ENCODE results near the gene GRIN2B. TPM values are rescaled to one million over a fixed set of nuclear protein-coding genes. Genes with fewer than 3 reads are reported as not detected.

GRIN2B gene
- total and polyA plus RNA-seq, 8 donors: 0.06 to 0.44 (median 0.16) TPM

DNA sequence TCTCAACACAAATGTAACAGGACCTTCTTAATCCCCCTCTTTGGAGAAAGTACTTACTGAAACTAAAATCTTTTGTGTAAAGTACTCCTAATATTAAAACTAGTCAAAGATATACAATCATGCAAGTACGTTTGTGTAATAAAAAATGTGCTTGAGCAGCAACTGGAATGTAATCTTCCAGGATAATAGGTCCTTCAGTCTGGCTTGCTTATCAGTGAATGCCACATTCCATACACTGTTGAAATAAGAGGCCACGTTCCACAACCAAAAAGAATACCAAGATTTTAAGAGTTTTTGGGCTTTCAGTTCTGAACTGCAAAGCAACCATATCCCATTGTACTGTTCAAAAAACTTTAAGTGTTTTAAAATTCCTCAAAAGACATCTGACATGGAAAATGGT, 26.2 kb upstream of the GRIN2B start:
- DNase-seq (no peak), ATAC-seq (peak; percentile 86)
- H3K27ac ChIP-seq: no peak overlapping the region
- no peak overlapping the region for H3K4me3 ChIP-seq
- H3K4me1 ChIP-seq: no peaks in the 10 kb centered on the region
- H3K27me3 ChIP-seq: no peaks in the 10 kb centered on the region
- H3K9me3 ChIP-seq: peaks cover 0 to 3% of the 10 kb centered on the region in 2 donors
- H3K36me3 ChIP-seq: no peaks in the 10 kb centered on the region
- intact Hi-C loops (cut with DNase I): no loop called here
- TF ChIP-seq, protein P1, sequence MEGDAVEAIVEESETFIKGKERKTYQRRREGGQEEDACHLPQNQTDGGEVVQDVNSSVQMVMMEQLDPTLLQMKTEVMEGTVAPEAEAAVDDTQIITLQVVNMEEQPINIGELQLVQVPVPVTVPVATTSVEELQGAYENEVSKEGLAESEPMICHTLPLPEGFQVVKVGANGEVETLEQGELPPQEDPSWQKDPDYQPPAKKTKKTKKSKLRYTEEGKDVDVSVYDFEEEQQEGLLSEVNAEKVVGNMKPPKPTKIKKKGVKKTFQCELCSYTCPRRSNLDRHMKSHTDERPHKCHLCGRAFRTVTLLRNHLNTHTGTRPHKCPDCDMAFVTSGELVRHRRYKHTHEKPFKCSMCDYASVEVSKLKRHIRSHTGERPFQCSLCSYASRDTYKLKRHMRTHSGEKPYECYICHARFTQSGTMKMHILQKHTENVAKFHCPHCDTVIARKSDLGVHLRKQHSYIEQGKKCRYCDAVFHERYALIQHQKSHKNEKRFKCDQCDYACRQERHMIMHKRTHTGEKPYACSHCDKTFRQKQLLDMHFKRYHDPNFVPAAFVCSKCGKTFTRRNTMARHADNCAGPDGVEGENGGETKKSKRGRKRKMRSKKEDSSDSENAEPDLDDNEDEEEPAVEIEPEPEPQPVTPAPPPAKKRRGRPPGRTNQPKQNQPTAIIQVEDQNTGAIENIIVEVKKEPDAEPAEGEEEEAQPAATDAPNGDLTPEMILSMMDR (IDR thresholded peaks at IDR 0.05): no peak

DNA sequence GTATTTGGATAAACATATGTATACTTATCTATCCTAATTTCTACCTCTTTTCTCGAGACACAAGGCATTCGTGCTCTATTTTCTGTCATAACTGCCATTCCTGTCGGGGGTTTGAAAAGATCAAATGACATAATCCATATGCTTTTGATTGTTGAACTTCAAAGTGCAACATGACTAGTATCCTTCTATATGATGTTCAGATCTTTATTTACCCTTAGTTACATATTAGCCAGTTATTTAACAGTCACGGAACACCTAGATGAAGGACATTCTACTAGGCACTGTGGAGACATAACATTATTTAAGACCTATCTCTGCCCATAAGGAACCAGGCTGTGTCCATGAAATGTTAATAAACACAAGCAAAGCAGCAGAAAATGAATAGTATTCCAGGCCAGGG, 11.2 kb upstream of the GRIN2B start:
- no peaks in the 10 kb centered on the region for H3K36me3 ChIP-seq
- H3K9me3 ChIP-seq: no peaks in the 10 kb centered on the region
- no peaks in the 10 kb centered on the region for H3K27me3 ChIP-seq
- H3K4me1 ChIP-seq: no peaks in the 10 kb centered on the region
- H3K4me3 ChIP-seq: no peak overlapping the region
- ATAC-seq (no peak), DNase-seq (no peak)
- TF ChIP-seq, protein P1 (IDR thresholded peaks at IDR 0.05): no peak
- intact Hi-C loops (cut with DNase I): no loop called here
- no peak overlapping the region for H3K27ac ChIP-seq

DNA sequence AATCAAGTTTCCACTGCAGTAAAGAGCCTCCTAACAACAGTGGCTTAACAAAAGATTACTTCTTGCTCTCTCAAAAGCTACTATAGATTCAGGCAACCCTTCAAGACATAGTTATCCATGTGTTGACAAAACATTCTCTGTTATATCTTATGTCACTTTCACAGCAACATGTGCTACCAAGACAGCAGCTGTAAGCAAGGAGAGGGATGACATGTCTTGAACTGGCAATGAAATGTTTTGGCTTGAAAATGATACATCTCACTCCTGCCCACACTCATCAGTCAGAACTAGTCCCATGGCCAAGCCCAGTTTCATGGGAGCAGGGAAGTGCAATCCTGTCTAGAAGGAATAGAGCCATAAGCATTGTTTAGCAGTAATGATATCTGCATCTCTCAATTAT, 10.7 kb upstream of the GRIN2B start:
- TF ChIP-seq, protein P1 (IDR thresholded peaks at IDR 0.05): no peak
- DNase-seq (no peak), ATAC-seq (no peak)
- H3K36me3 ChIP-seq: no peaks in the 10 kb centered on the region
- intact Hi-C loops (cut with DNase I): no loop called here
- no peaks in the 10 kb centered on the region for H3K9me3 ChIP-seq
- H3K4me3 ChIP-seq: no peak overlapping the region
- no peaks in the 10 kb centered on the region for H3K27me3 ChIP-seq
- H3K4me1 ChIP-seq: no peaks in the 10 kb centered on the region
- H3K27ac ChIP-seq: no peak overlapping the region

DNA sequence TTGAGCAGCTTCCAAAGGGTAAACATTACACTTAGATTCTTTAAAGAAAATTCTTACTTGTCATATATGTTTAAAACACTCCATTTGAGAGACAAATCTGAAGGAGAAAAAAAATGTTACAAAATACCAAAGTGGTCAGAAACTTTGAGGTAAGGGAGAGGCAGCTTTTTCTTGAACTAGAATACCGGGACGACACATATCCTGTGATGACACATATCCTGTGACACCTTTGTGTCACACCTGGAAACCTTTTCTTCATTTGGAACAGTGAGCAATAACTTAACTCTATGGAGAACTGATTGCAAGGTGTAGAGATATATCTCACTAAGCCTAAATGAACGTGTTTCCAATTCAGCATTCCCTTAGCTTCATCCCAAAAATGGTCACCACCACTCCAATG, 4.6 kb upstream of the GRIN2B start:
- Histone ChIP-seq H3K27ac (no peak overlapping the region), H3K4me3 (no peak overlapping the region), H3K4me1 (peaks cover 2 to 3% of the 10 kb centered on the region in 2 donors), H3K36me3 (no peaks in the 10 kb centered on the region), H3K9me3 (no peaks in the 10 kb centered on the region), H3K27me3 (peaks cover 22 to 49% of the 10 kb centered on the region in 2 donors)
- TF ChIP-seq, protein P1 (IDR thresholded peaks at IDR 0.05): no peak
- ATAC-seq: no peak
- intact Hi-C loops (cut with DNase I): no loop called here
- no peak for DNase-seq

DNA sequence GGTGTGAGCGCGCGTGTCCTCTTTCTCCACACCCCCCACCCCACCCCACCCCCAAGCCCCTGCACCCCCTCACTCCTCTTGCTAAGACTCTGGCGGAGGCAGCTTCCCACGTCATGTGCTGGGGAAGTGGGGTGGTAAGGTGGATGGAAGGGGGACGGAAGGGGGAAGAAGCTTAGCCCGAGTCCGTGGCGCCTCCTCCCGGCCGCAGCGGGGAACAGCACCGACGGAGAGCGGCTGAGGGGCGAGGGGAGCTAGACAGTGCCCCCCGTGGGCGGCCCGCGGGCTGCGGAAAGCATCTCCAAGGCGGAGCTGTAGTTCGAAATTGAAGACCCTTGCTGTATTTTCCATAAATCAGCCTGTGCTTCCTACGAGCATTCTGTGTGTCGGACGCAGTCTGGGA, 588 bp upstream of the GRIN2B start:
- TF ChIP-seq, protein P1 (IDR thresholded peaks at IDR 0.05): no peak
- intact Hi-C loops (cut with DNase I): no loop called here

More for the DNA sequence above, 588 bp upstream of the GRIN2B start:
- ATAC-seq (no peak), DNase-seq (peak in 1 of 4 donors; percentile 9)
- H3K4me1 ChIP-seq: peaks cover 7 to 10% of the 10 kb centered on the region in 2 donors
- no peak overlapping the region for H3K4me3 ChIP-seq
- no peaks in the 10 kb centered on the region for H3K9me3 ChIP-seq
- no peak overlapping the region for H3K27ac ChIP-seq
- H3K27me3 ChIP-seq: peaks cover 43 to 87% of the 10 kb centered on the region in 2 donors
- no peaks in the 10 kb centered on the region for H3K36me3 ChIP-seq

All from left lung (tissue), 10 donors.